Keratinocyte (primary cell): Measurements from ENCODE around the gene MLLT3. TPM values are rescaled to one million over a fixed set of nuclear protein-coding genes. Genes with fewer than 3 reads are reported as not detected.

ENCODE experiments used
- DNase-seq: peaks from one replicate; pipeline ENCODE4 v3.0.0-alpha.2; 2011; ENCODE audit warnings: low read depth, missing footprints, low spot score
- FAIRE-seq: peaks from 2 replicates; lab custom pipeline; 2011; peaks lifted over from hg19 to GRCh38; lab: Jason Lieb, UNC
- H2AFZ ChIP-seq: 2 replicates; pipeline ENCODE4 v1.6.0; 2012; ENCODE audit warnings: low read length, control low read depth, inconsistent platforms; ENCODE audit not compliant: control insufficient read depth
- H3K27ac ChIP-seq: 2 replicates; pipeline ENCODE4 v1.5.1; 2011; ENCODE audit warnings: low read length; ENCODE audit not compliant: control insufficient read depth, insufficient read depth
- H3K27me3 ChIP-seq: 3 replicates; pipeline ENCODE4 v1.6.0; 2011; ENCODE audit warnings: low read length; ENCODE audit not compliant: control insufficient read depth, insufficient read depth; ENCODE audit errors: extremely low read depth
- H3K36me3 ChIP-seq, 2 experiments: 2 replicates in 1 of 2; 3 replicates in 1 of 2; pipeline ENCODE4 v1.5.1; 2011; ENCODE audit warnings: low read length in 2 of 2, mild to moderate bottlenecking in 1 of 2; ENCODE audit not compliant: control insufficient read depth in 2 of 2, insufficient read depth in 2 of 2; ENCODE audit errors: extremely low read depth in 1 of 2
- H3K4me1 ChIP-seq: 3 replicates; pipeline ENCODE4 v1.5.1; 2011; ENCODE audit warnings: low read length; ENCODE audit not compliant: control insufficient read depth, insufficient read depth; ENCODE audit errors: extremely low read depth
- H3K4me2 ChIP-seq: 3 replicates; pipeline ENCODE4 v1.6.0; 2011; ENCODE audit warnings: low read depth, low read length; ENCODE audit not compliant: control insufficient read depth, insufficient read depth; ENCODE audit errors: extremely low read depth
- H3K4me3 ChIP-seq, 3 experiments: fragments of 200-600 bp in 1 of 3; sonication (generic) in 1 of 3; 2 replicates in 2 of 3; 3 replicates in 1 of 3; pipeline ENCODE4 v1.5.1; 2011 to 2016; ENCODE audit warnings: low read length in 3 of 3, mild to moderate bottlenecking in 3 of 3, control low read depth in 2 of 3, inconsistent platforms in 1 of 3, low read depth in 1 of 3, mixed read lengths in 1 of 3, mixed run types in 1 of 3, moderate library complexity in 1 of 3; ENCODE audit not compliant: control insufficient read depth in 2 of 3, insufficient read depth in 2 of 3; ENCODE audit errors: extremely low read depth in 1 of 3
- H3K79me2 ChIP-seq: 2 replicates; pipeline ENCODE4 v1.6.0; 2012; ENCODE audit warnings: low read length; ENCODE audit not compliant: control insufficient read depth, insufficient read depth
- H3K9ac ChIP-seq: 3 replicates; pipeline ENCODE4 v1.6.0; 2011; ENCODE audit warnings: low read length; ENCODE audit not compliant: control insufficient read depth, insufficient read depth; ENCODE audit errors: extremely low read depth
- H3K9me1 ChIP-seq: 3 replicates; pipeline ENCODE4 v1.6.0; 2011; ENCODE audit warnings: low read length; ENCODE audit not compliant: control insufficient read depth, insufficient read depth; ENCODE audit errors: extremely low read depth
- H3K9me3 ChIP-seq: 2 replicates; pipeline ENCODE4 v1.5.1; 2012; ENCODE audit warnings: low read depth, low read length; ENCODE audit not compliant: control insufficient read depth
- H4K20me1 ChIP-seq: 3 replicates; pipeline ENCODE4 v1.6.0; 2011; ENCODE audit warnings: low read length; ENCODE audit not compliant: control insufficient read depth, insufficient read depth; ENCODE audit errors: extremely low read depth
- CTCF ChIP-seq, 3 experiments: IDR thresholded peaks in 1 of 3; conservative IDR thresholded peaks in 1 of 3; optimal IDR thresholded peaks in 1 of 3; 2 replicates in 2 of 3; 3 replicates in 1 of 3; pipeline versions ENCODE3 to v1.5.1; 2011; ENCODE audit warnings: low read length in 3 of 3, mild to moderate bottlenecking in 3 of 3, moderate library complexity in 2 of 3, control low read depth in 1 of 3, inconsistent platforms in 1 of 3; ENCODE audit not compliant: insufficient read depth in 2 of 3; ENCODE audit errors: extremely low read depth in 1 of 3
- EZH2 ChIP-seq: IDR thresholded peaks from one replicate; pipeline ENCODE4 v1.6.1; 2012; ENCODE audit warnings: inconsistent platforms, mild to moderate bottlenecking, low read length, moderate library complexity
- dilution Hi-C: fragments of 300-500 bp; cut with MboI; formaldehyde crosslinking; loops from one replicate; pipeline ENCODE4 v1.7.0; 2020; ENCODE audit warnings: low sequenced_read_pairs; ENCODE audit not compliant: extremely low pct_ligation_motif_present
- polyA plus RNA-seq, 5 experiments: library from polyadenylated mRNA; depleted of rRNA in 3 of 5; stranded (reverse) in 3 of 5; stranded (forward) in 1 of 5; unstranded in 1 of 5; fragments of >200 nt; gene quantifications; 1 replicate in 1 of 5; 2 replicates in 3 of 5; 3 replicates in 1 of 5; pipeline versions ENCODE4 v1.2.1 to v1.2.3, GENCODE V29; 2011 to 2012; ENCODE audit warnings: missing spikeins in 2 of 5, low read depth in 1 of 5, low replicate concordance in 1 of 5

Gene MLLT3
- polyA plus RNA-seq, 1 donor (not counting 4 experiments of a cell fraction or from before 2014, with no cell fraction given), result 17.0 TPM

- no peaks in the 10 kb centered on the region for H3K9me1 ChIP-seq
- no peaks in the 10 kb centered on the region for H4K20me1 ChIP-seq
- FAIRE-seq (no peak), DNase-seq (no peak)
- H3K4me3 ChIP-seq, result no peak overlapping the region
- H3K79me2 ChIP-seq, result no peaks in the 10 kb centered on the region
- no peaks in the 10 kb centered on the region for H3K9me3 ChIP-seq
- TF ChIP-seq CTCF (optimal IDR thresholded peaks at IDR 0.05 in 1 of 3, IDR thresholded peaks at IDR 0.05 in 1 of 3, conservative IDR thresholded peaks at IDR 0.05 in 1 of 3; ENCODE audit: extremely low read depth in 1 of 3, insufficient read depth in 2 of 3, low read length in 3 of 3) (no peak), EZH2 (no peak)
- H2AFZ ChIP-seq, result no peak overlapping the region
- no peaks in the 10 kb centered on the region for H3K36me3 ChIP-seq
- H3K9ac ChIP-seq, result no peak overlapping the region
- no peak overlapping the region for H3K4me2 ChIP-seq
- H3K4me1 ChIP-seq, result peaks cover 21% of the 10 kb centered on the region
- dilution Hi-C loops, result no loop called here
- no peak overlapping the region for H3K27ac ChIP-seq
- H3K27me3 ChIP-seq, result no peaks in the 10 kb centered on the region
Measured at GRCh38 chr9:20561531-20561930, 60.8 kb downstream of the MLLT3 start.

GRCh38 chr9:20559231-20559890 lies 62.9 kb downstream of the MLLT3 start:
- Histone ChIP-seq H3K79me2 (no peaks in the 10 kb centered on the region), H3K27ac (peak overlapping the region; percentile 49), H4K20me1 (no peaks in the 10 kb centered on the region), H3K9me1 (no peaks in the 10 kb centered on the region), H3K9me3 (no peaks in the 10 kb centered on the region), H3K36me3 (no peaks in the 10 kb centered on the region), H3K4me3 (no peak overlapping the region), H3K27me3 (no peaks in the 10 kb centered on the region), H3K9ac (no peak overlapping the region), H3K4me2 (no peak overlapping the region), H3K4me1 (peaks cover 21% of the 10 kb centered on the region), H2AFZ (no peak overlapping the region)
- dilution Hi-C loops, result loop anchor here (10.0 kb wide), 1 partner anchor 45 kb away; no protein-coding TSS in a partner anchor
- DNase-seq, result no peak
- FAIRE-seq, result peak; percentile 56
- TF ChIP-seq CTCF (optimal IDR thresholded peaks at IDR 0.05 in 1 of 3, IDR thresholded peaks at IDR 0.05 in 1 of 3, conservative IDR thresholded peaks at IDR 0.05 in 1 of 3; ENCODE audit: extremely low read depth in 1 of 3, insufficient read depth in 2 of 3, low read length in 3 of 3) (no peak), EZH2 (no peak)
